Heart right ventricle (tissue), 16 donors: ENCODE results near the gene CADM4. TPM values are rescaled to one million over a fixed set of nuclear protein-coding genes. Genes with fewer than 3 reads are reported as not detected.
A peak's percentile ranks its signal among the peaks of the same experiment; 100 is the strongest.

Experiments used
- ATAC-seq, 8 donors: fragments of 200-7000 bp; cut with Tn5 transposase; one replicate each; pipeline ENCODE4 v1.9.1; 2020; ENCODE audit warnings: mild to moderate bottlenecking in 8 of 8, moderate library complexity in 8 of 8, moderate number of reproducible peaks in 1 of 8
- DNase-seq, 2 donors: peaks; one replicate each; pipeline ENCODE4 v3.0.0-alpha.2; 2020
- H3K27ac ChIP-seq, 10 donors: fragments of 200-600 bp; sonication (generic) in 2 of 10; one replicate each; pipeline versions ENCODE4 v1.5.0 to v1.8.0; 2020 to 2022; ENCODE audit warnings: mild to moderate bottlenecking in 3 of 10
- H3K27me3 ChIP-seq, 7 donors: fragments of 200-600 bp; one replicate each; pipeline ENCODE4 v1.8.0; 2021 to 2022; ENCODE audit warnings: mild to moderate bottlenecking in 2 of 7
- H3K36me3 ChIP-seq, 9 donors: fragments of 200-600 bp; sonication (generic) in 1 of 9; one replicate each; pipeline versions ENCODE4 v1.5.0 to v1.8.0; 2020 to 2022; ENCODE audit warnings: mild to moderate bottlenecking in 2 of 9
- H3K4me1 ChIP-seq, 9 donors: fragments of 200-600 bp; sonication (generic) in 1 of 9; one replicate each; pipeline versions ENCODE4 v1.5.0 to v1.8.0; 2020 to 2022; ENCODE audit warnings: mild to moderate bottlenecking in 4 of 9
- H3K4me3 ChIP-seq, 10 donors: fragments of 200-600 bp; sonication (generic) in 2 of 10; one replicate each; pipeline versions ENCODE4 v1.5.0 to v1.8.0; 2020 to 2022; ENCODE audit warnings: mild to moderate bottlenecking in 7 of 10, moderate library complexity in 2 of 10
- H3K9me3 ChIP-seq, 11 donors: fragments of 200-600 bp in 10 of 11; sonication (generic) in 2 of 11; one replicate each; pipeline versions ENCODE4 v1.5.0 to v1.8.0; 2013 to 2022; ENCODE audit warnings: mild to moderate bottlenecking in 2 of 11, control low read depth in 1 of 11, moderate library complexity in 1 of 11
- WGBS, 2 donors: extraction: QIAGEN DNeasy Blood & Tissue Kit; methylation state at CpG; one replicate each; pipeline ENCODE4 v1.1.7; 2013; ENCODE audit warnings: inconsistent platforms in 1 of 2; 5-methylcytosine and 5-hydroxymethylcytosine counted together
- intact Hi-C, 10 donors: fragments of 100-400 bp; cut with DNase I; formaldehyde crosslinking; loops; one replicate each; pipeline versions ENCODE4 v1.11.1 to v1.14.2; 2022
- polyA plus RNA-seq, 2 donors: library from polyadenylated mRNA; stranded (reverse); fragments of 200-250 nt; gene quantifications; one replicate each; pipeline ENCODE4 v1.2.3, GENCODE V29; 2013
- total RNA-seq, 10 donors: library from RNA; stranded (reverse); fragmentation: NEBNext Ultra II Directional in 3 of 10; extraction: Animal tissue kit (Norgen Biotek cat#: 25700) in 3 of 10; gene quantifications; one replicate each; pipeline versions ENCODE4 v1.2.1 to v1.2.4, GENCODE V29; 2021 to 2023
- TF ChIP-seq, protein P1 (sequence below), 9 donors: fragments of 200-600 bp; sonication (generic) in 2 of 9; IDR thresholded peaks; one replicate each; pipeline versions ENCODE4 v1.5.0 to v1.8.0; 2021 to 2022; ENCODE audit warnings: antibody characterized with exemption in 9 of 9, mild to moderate bottlenecking in 5 of 9, moderate library complexity in 1 of 9
- donor health status: Arrhythmogenic right ventricular cardiomyopathy.
- donor health status: ischemic (EF 13 %, LVEDD 7.1; RV severe dilation, severe dysfunction).
- donor health status: healthy with polysubstance abuse.
- donor health status: DM: no; HTN: yes; CAD: no.
- donor health status: DM: no; HTN: no; CAD: no.
- donor health status: ischemic (EF 25% LVEDD 6.9; RV normal size, moderate dysfunction).
- donor health status: ischemic (EF 25% LVEDD 5.7; RV mildly dilated, moderate dysfunction).
- donor health status: healthy.
- donor health status: DM: yes; HTN: yes; CAD: no.
- donor health status: Ischemic cardiomyopathy.
- donor health status: ischemic (EF 35%, LVEDD 5.7; RV mildly dilated, moderate dysfunction).
- donor health status: nonischemic (EF 11% LVEDD 7.7; RV severe dilation, severe dysfunction).
- donor health status: DM: yes; HTN: yes; CAD: no.
- donor health status: PGD.
- donor health status: ischemic (EF 29% LVEDD 5.4; RV normal size, mild dysfunction).
- donor health status: nonischemic (EF 23%, LVEDD 6.1; RV moderate dilation, normal function).

CADM4 gene
- total and polyA plus RNA-seq, 12 donors = 3.0 to 12.3 (median 8.2) TPM

DNA sequence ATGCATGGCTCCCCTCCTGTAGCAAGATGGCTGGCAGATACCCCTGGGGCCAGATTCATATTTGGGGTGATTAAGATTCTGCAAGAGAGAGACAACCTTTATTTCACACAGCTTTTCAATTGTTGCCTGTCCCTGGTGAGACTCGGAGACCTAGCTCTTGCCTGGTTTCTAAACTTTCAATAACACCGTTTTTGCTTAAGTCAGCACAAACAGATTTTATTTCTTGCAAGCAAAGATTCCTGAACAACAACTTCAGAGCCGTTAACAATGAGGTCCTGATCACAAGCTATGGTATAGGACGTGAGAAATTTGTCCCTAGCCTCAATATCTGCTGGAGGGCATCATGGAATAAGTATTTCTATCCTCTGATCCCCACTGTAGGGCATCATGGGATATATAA is 2.9 kb upstream of the CADM4 start:
- no peak overlapping the region for H3K27ac ChIP-seq
- DNase-seq (no peak), ATAC-seq (no peak)
- 80 to 83% methylated on average over 4 of the region's 4 CpGs for WGBS, 2 donors
- H3K4me1 ChIP-seq = peaks cover 0 to 9% (median 7%) of the 10 kb centered on the region in 9 donors
- peaks cover 0 to 35% (median 16%) of the 10 kb centered on the region in 7 donors for H3K27me3 ChIP-seq
- TF ChIP-seq, protein P1, sequence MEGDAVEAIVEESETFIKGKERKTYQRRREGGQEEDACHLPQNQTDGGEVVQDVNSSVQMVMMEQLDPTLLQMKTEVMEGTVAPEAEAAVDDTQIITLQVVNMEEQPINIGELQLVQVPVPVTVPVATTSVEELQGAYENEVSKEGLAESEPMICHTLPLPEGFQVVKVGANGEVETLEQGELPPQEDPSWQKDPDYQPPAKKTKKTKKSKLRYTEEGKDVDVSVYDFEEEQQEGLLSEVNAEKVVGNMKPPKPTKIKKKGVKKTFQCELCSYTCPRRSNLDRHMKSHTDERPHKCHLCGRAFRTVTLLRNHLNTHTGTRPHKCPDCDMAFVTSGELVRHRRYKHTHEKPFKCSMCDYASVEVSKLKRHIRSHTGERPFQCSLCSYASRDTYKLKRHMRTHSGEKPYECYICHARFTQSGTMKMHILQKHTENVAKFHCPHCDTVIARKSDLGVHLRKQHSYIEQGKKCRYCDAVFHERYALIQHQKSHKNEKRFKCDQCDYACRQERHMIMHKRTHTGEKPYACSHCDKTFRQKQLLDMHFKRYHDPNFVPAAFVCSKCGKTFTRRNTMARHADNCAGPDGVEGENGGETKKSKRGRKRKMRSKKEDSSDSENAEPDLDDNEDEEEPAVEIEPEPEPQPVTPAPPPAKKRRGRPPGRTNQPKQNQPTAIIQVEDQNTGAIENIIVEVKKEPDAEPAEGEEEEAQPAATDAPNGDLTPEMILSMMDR (IDR thresholded peaks at IDR 0.05) = no peak
- intact Hi-C loops = loop anchor here in 2 of 10 donors (10.0 kb wide), 2 partner anchors 88 to 98 kb away; no protein-coding TSS in a partner anchor
- no peak overlapping the region for H3K4me3 ChIP-seq
- peaks cover 0 to 8% (median 0%) of the 10 kb centered on the region in 11 donors for H3K9me3 ChIP-seq
- H3K36me3 ChIP-seq = peaks cover 0 to 17% (median 0%) of the 10 kb centered on the region in 9 donors

DNA sequence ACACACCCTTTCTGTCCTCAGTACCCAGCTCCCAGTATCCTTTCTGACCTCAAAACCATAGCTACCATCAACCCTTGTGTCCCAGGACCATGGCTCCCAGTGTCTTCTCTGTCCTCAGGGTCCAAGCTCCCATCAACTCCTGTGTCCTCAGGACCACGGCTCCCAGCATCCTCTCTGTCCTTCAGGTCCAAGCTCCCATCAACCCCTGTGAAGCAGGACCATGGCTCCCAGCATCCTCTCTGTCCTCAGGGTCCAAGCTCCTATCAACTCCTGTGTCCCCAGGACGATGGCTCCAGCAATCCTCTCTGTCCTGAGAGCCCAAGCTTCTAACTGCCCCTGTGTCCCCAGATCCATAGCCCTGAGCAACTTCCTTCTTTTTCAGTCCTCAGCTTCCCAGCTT is 1.7 kb upstream of the CADM4 start:
- DNase-seq = no peak
- WGBS, 2 donors = 62 to 68% methylated on average over 2 of the region's 2 CpGs
- Histone ChIP-seq H3K36me3 (peaks cover 0 to 5% (median 0%) of the 10 kb centered on the region in 9 donors), H3K9me3 (peaks cover 0 to 4% (median 0%) of the 10 kb centered on the region in 11 donors), H3K4me1 (peaks cover 0 to 9% (median 7%) of the 10 kb centered on the region in 9 donors), H3K27ac (no peak overlapping the region), H3K27me3 (peaks cover 0 to 45% (median 16%) of the 10 kb centered on the region in 7 donors), H3K4me3 (no peak overlapping the region)
- no peak for ATAC-seq
- TF ChIP-seq, protein P1 (IDR thresholded peaks at IDR 0.05) = no peak
- intact Hi-C loops = loop anchor here in 2 of 10 donors (10.0 kb wide), 2 partner anchors 87 to 97 kb away; no protein-coding TSS in a partner anchor

DNA sequence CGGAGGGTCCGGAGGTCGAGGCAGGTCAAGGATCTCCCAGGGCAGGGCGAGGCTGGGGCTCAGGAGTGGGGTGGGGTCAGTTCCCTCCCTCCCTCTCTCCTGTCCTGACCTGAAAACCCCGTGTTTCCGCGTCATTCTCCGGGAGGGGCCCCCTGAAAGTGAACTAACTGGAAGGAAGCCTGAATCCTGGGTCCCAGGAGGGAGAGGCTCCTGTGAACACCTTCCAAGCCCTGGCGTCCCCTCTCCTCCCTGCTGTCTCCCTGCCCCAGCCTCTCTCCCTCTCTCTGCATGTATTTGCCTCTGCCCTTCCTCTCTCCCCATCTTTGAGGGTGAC is 741 bp upstream of the CADM4 start:
- ATAC-seq (no peak), DNase-seq (no peak)
- no peak overlapping the region for H3K27ac ChIP-seq
- H3K36me3 ChIP-seq = no peaks in the 10 kb centered on the region
- TF ChIP-seq, protein P1 (IDR thresholded peaks at IDR 0.05) = no peak
- H3K4me3 ChIP-seq = peak overlapping the region in 9 of 10 donors; percentile 34 to 60 (median 50)
- 6 to 8% methylated on average over 9 of the region's 9 CpGs for WGBS, 2 donors
- peaks cover 0 to 9% (median 7%) of the 10 kb centered on the region in 9 donors for H3K4me1 ChIP-seq
- peaks cover 0 to 52% (median 16%) of the 10 kb centered on the region in 7 donors for H3K27me3 ChIP-seq
- intact Hi-C loops = loop anchor here in 2 of 10 donors (10.0 kb wide), 2 partner anchors 86 to 96 kb away; no protein-coding TSS in a partner anchor
- H3K9me3 ChIP-seq = no peaks in the 10 kb centered on the region

DNA sequence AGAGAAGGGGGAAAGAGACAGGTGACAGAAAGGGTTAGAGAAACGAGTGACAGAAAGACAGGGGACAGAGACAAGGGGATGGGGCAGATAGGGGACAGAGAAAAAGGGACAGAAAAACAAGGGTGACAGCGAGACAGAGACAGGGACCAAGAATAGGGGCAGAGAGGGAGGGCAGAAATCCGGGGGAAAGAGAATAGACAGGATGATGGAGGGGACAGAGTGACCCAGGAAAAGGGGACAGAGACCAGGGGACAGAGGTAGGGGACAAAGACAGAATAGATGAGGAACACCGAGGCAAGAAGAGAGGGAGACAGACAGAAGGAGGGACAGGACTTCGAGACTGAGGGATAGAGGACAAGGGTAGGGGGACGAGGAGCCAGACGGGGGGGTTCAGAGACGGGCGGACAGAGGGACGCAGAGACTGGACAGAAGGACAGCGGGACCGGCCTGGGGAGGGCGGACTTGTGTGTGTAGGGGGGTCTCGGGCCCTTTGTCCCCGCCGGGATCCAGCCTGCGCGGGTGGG is 593 bp downstream of the CADM4 start:
- Histone ChIP-seq H3K4me1 (peaks cover 0 to 9% (median 7%) of the 10 kb centered on the region in 9 donors), H3K9me3 (no peaks in the 10 kb centered on the region), H3K4me3 (peak overlapping the region in 8 of 10 donors; percentile 15 to 36 (median 29)), H3K27me3 (peaks cover 0 to 58% (median 16%) of the 10 kb centered on the region in 7 donors), H3K36me3 (no peaks in the 10 kb centered on the region), H3K27ac (no peak overlapping the region)
- ATAC-seq (no peak), DNase-seq (no peak)
- TF ChIP-seq, protein P1 (IDR thresholded peaks at IDR 0.05) = no peak
- 5 to 7% methylated on average over 15 to 18 of the region's 18 CpGs for WGBS, 2 donors
- intact Hi-C loops = no loop called here
